Dendritic cell treated with granulocyte-macrophage colony-stimulating factor and Interleukin-4, amounts not matched to agents 40 ng/mL and 50 ng/mL, for 4 days (primary cell): ENCODE measurements around the gene E4F1.
"Not testable (repeated sequence)": the region's sequence is repeated elsewhere in the genome, so short reads cannot be mapped to it uniquely, and the experiment has no call there.

ENCODE experiments used
- H3K27ac Mint-ChIP-seq: one replicate; pipeline ENCODE4 v1.8.0; 2022; ENCODE audit warnings: mild to moderate bottlenecking, mixed read lengths
- H3K27me3 Mint-ChIP-seq: one replicate; pipeline ENCODE4 v1.8.0; 2022; ENCODE audit warnings: mild to moderate bottlenecking, mixed read lengths
- H3K36me3 Mint-ChIP-seq: one replicate; pipeline ENCODE4 v1.8.0; 2022; ENCODE audit warnings: low read depth, mixed read lengths
- H3K4me1 Mint-ChIP-seq: one replicate; pipeline ENCODE4 v1.8.0; 2022; ENCODE audit warnings: low read depth, mixed read lengths
- H3K4me3 Mint-ChIP-seq: one replicate; pipeline ENCODE4 v1.8.0; 2022; ENCODE audit warnings: mild to moderate bottlenecking, moderate library complexity, mixed read lengths
- H3K9me3 Mint-ChIP-seq: one replicate; pipeline ENCODE4 v1.8.0; 2022; ENCODE audit warnings: mixed read lengths
- intact Hi-C: fragments of 100-400 bp; cut with micrococcal nuclease; formaldehyde crosslinking; loops from one replicate; pipeline ENCODE4 v1.15.0; 2022

The E4F1 gene

GRCh38 chr16:2234813-2235170, 11.4 kb downstream of the E4F1 start:
- H3K4me1 Mint-ChIP-seq, result peaks cover 30% of the 10 kb centered on the region
- no peaks in the 10 kb centered on the region for H3K9me3 Mint-ChIP-seq
- H3K36me3 Mint-ChIP-seq, result peaks cover 73% of the 10 kb centered on the region
- H3K27ac Mint-ChIP-seq, result no peak overlapping the region
- H3K27me3 Mint-ChIP-seq, result peaks cover 53% of the 10 kb centered on the region
- no peak overlapping the region for H3K4me3 Mint-ChIP-seq
- intact Hi-C loops, result no loop called here

GRCh38 chr16:2235234-2235651, 11.9 kb downstream of the E4F1 start:
- Mint-ChIP-seq H3K27me3 (peaks cover 53% of the 10 kb centered on the region), H3K27ac (no peak overlapping the region), H3K36me3 (peaks cover 73% of the 10 kb centered on the region), H3K4me1 (peaks cover 26% of the 10 kb centered on the region), H3K4me3 (no peak overlapping the region), H3K9me3 (no peaks in the 10 kb centered on the region)
- intact Hi-C loops, result no loop called here

- Mint-ChIP-seq H3K4me3 (no peak overlapping the region), H3K27me3 (peaks cover 53% of the 10 kb centered on the region), H3K36me3 (peaks cover 71% of the 10 kb centered on the region), H3K9me3 (no peaks in the 10 kb centered on the region), H3K4me1 (peaks cover 22% of the 10 kb centered on the region), H3K27ac (no peak overlapping the region)
- intact Hi-C loops, result no loop called here
Measured at GRCh38 chr16:2235695-2236336, 12.4 kb downstream of the E4F1 start.

GRCh38 chr16:2236337-2237101, 13.1 kb downstream of the E4F1 start, which contains the start of gene DNASE1L2:
Gene DNASE1L2, plus strand, starts transcription at chr16:2236444. Its CDS starts 373 bp downstream, at chr16:2236817.
- intact Hi-C loops, result no loop called here
- no peak within 1 kb of the TSS for H3K27ac Mint-ChIP-seq
- peaks cover 53% of the 10 kb centered on the region for H3K27me3 Mint-ChIP-seq
- peak within 1 kb of the TSS; percentile 40 for H3K4me3 Mint-ChIP-seq
- peaks cover 22% of the 10 kb centered on the region for H3K4me1 Mint-ChIP-seq
- H3K36me3 Mint-ChIP-seq, result peaks cover 66% of the 10 kb centered on the region
- H3K9me3 Mint-ChIP-seq, result no peaks in the 10 kb centered on the region

- H3K4me3 Mint-ChIP-seq, result peak overlapping the region; percentile 40
Measured at GRCh38 chr16:2237102-2237482, 13.7 kb downstream of the E4F1 start.

GRCh38 chr16:2237493-2238149, 14.2 kb downstream of the E4F1 start:
- peak overlapping the region; percentile 7 for H3K4me3 Mint-ChIP-seq
- peaks cover 53% of the 10 kb centered on the region for H3K27me3 Mint-ChIP-seq
- intact Hi-C loops, result no loop called here
- peaks cover 26% of the 10 kb centered on the region for H3K4me1 Mint-ChIP-seq
- H3K36me3 Mint-ChIP-seq, result peaks cover 66% of the 10 kb centered on the region
- H3K27ac Mint-ChIP-seq, result no peak overlapping the region
- no peaks in the 10 kb centered on the region for H3K9me3 Mint-ChIP-seq

More at GRCh38 chr16:2237102-2237482, 13.7 kb downstream of the E4F1 start:
- H3K27ac Mint-ChIP-seq, result no peak overlapping the region
- no peaks in the 10 kb centered on the region for H3K9me3 Mint-ChIP-seq
- intact Hi-C loops, result no loop called here
- peaks cover 53% of the 10 kb centered on the region for H3K27me3 Mint-ChIP-seq
- H3K36me3 Mint-ChIP-seq, result peaks cover 66% of the 10 kb centered on the region
- peaks cover 22% of the 10 kb centered on the region for H3K4me1 Mint-ChIP-seq

GRCh38 chr16:2238150-2238837, 14.9 kb downstream of the E4F1 start:
- intact Hi-C loops, result no loop called here
- H3K27ac Mint-ChIP-seq, result no peak overlapping the region
- H3K27me3 Mint-ChIP-seq, result peaks cover 53% of the 10 kb centered on the region

GRCh38 chr16:2238838-2239675, 15.7 kb downstream of the E4F1 start:
- Mint-ChIP-seq H3K27ac (no peak overlapping the region), H3K4me1 (peaks cover 40% of the 10 kb centered on the region), H3K9me3 (no peaks in the 10 kb centered on the region), H3K27me3 (peaks cover 53% of the 10 kb centered on the region), H3K36me3 (peaks cover 66% of the 10 kb centered on the region), H3K4me3 (no peak overlapping the region)
- intact Hi-C loops, result no loop called here

More at GRCh38 chr16:2238150-2238837, 14.9 kb downstream of the E4F1 start:
- Mint-ChIP-seq H3K36me3 (peaks cover 66% of the 10 kb centered on the region), H3K4me3 (no peak overlapping the region), H3K9me3 (no peaks in the 10 kb centered on the region), H3K4me1 (peaks cover 33% of the 10 kb centered on the region)

GRCh38 chr16:2240331-2240730, 16.9 kb downstream of the E4F1 start:
- peaks cover 66% of the 10 kb centered on the region for H3K36me3 Mint-ChIP-seq
- H3K27ac Mint-ChIP-seq, H3K4me3 Mint-ChIP-seq, intact Hi-C loops, H3K9me3 Mint-ChIP-seq: not testable (repeated sequence)
- peaks cover 42% of the 10 kb centered on the region for H3K27me3 Mint-ChIP-seq
- peaks cover 49% of the 10 kb centered on the region for H3K4me1 Mint-ChIP-seq

- Mint-ChIP-seq H3K36me3 (peaks cover 81% of the 10 kb centered on the region), H3K27ac (no peak overlapping the region), H3K9me3 (no peaks in the 10 kb centered on the region), H3K27me3 (peaks cover 19% of the 10 kb centered on the region), H3K4me1 (peaks cover 29% of the 10 kb centered on the region), H3K4me3 (no peak overlapping the region)
- intact Hi-C loops, result no loop called here
Measured at GRCh38 chr16:2242598-2242997, 19.2 kb downstream of the E4F1 start.

GRCh38 chr16:2243031-2243528, 19.7 kb downstream of the E4F1 start:
- peaks cover 86% of the 10 kb centered on the region for H3K36me3 Mint-ChIP-seq
- no peak overlapping the region for H3K27ac Mint-ChIP-seq
- intact Hi-C loops, result no loop called here
- H3K4me1 Mint-ChIP-seq, result peaks cover 27% of the 10 kb centered on the region
- no peak overlapping the region for H3K4me3 Mint-ChIP-seq
- peaks cover 14% of the 10 kb centered on the region for H3K27me3 Mint-ChIP-seq
- no peaks in the 10 kb centered on the region for H3K9me3 Mint-ChIP-seq

- Mint-ChIP-seq H3K27ac (no peak overlapping the region), H3K4me3 (no peak overlapping the region), H3K4me1 (peaks cover 27% of the 10 kb centered on the region), H3K9me3 (no peaks in the 10 kb centered on the region), H3K36me3 (peaks cover 91% of the 10 kb centered on the region), H3K27me3 (peaks cover 7% of the 10 kb centered on the region)
- intact Hi-C loops, result no loop called here
Measured at GRCh38 chr16:2243781-2244180, 20.4 kb downstream of the E4F1 start.

- peaks cover 86% of the 10 kb centered on the region for H3K36me3 Mint-ChIP-seq
- intact Hi-C loops, result no loop called here
- H3K4me1 Mint-ChIP-seq, result peaks cover 27% of the 10 kb centered on the region
- H3K9me3 Mint-ChIP-seq, result no peaks in the 10 kb centered on the region
- no peak overlapping the region for H3K27ac Mint-ChIP-seq
- H3K27me3 Mint-ChIP-seq, result peaks cover 2% of the 10 kb centered on the region
- H3K4me3 Mint-ChIP-seq, result no peak overlapping the region
Measured at GRCh38 chr16:2244301-2244700, 20.9 kb downstream of the E4F1 start.
